GM12892 (cell line): ENCODE data around the gene NPAS2.

ENCODE experiments used
- POLR2A ChIP-seq: IDR thresholded peaks from 2 replicates; pipeline ENCODE4 v1.6.1; 2011; ENCODE audit warnings: low read depth, low read length, control low read depth
- POLR2AphosphoS5 ChIP-seq: IDR thresholded peaks from 2 replicates; pipeline ENCODE4 v1.6.1; 2011; ENCODE audit warnings: low read depth, low read length, control low read depth
- TAF1 ChIP-seq: IDR thresholded peaks from 2 replicates; pipeline ENCODE4 v1.6.1; 2011; ENCODE audit warnings: low read depth, mild to moderate bottlenecking, control low read depth, low read length, borderline replicate concordance

- TF ChIP-seq POLR2A: no peak
- TF ChIP-seq POLR2AphosphoS5: no peak
- TF ChIP-seq TAF1: no peak
These were observed 211.1 kb downstream of the NPAS2 start for GRCh38 chr2:101030866-101031554.
